Fibroblast of the aortic adventitia (primary cell): ENCODE measurements around the gene C2orf80. TPM values are rescaled to one million over a fixed set of nuclear protein-coding genes. Genes with fewer than 3 reads are reported as not detected.

ENCODE experiments used
- DNase-seq: peaks from one replicate; pipeline ENCODE4 v3.0.0-alpha.2; 2010; ENCODE audit warnings: low read depth
- H3K4me3 ChIP-seq: 2 replicates; pipeline ENCODE4 v1.5.1; 2011; ENCODE audit warnings: low read depth, mild to moderate bottlenecking, control low read depth, low read length, moderate library complexity
- total RNA-seq: library from RNA; depleted of rRNA; stranded (reverse); fragments of >200 nt; gene quantifications from 2 replicates; pipeline ENCODE4 v1.2.3, GENCODE V29; 2012; ENCODE audit warnings: low replicate concordance
- TF ChIP-seq, protein P1 (sequence below): IDR thresholded peaks from 2 replicates; pipeline ENCODE4 v1.5.1; 2011; ENCODE audit warnings: mild to moderate bottlenecking, low read length, control low read depth, inconsistent platforms; ENCODE audit not compliant: insufficient read depth

Gene C2orf80
- total RNA-seq, 1 donor = not detected

DNA sequence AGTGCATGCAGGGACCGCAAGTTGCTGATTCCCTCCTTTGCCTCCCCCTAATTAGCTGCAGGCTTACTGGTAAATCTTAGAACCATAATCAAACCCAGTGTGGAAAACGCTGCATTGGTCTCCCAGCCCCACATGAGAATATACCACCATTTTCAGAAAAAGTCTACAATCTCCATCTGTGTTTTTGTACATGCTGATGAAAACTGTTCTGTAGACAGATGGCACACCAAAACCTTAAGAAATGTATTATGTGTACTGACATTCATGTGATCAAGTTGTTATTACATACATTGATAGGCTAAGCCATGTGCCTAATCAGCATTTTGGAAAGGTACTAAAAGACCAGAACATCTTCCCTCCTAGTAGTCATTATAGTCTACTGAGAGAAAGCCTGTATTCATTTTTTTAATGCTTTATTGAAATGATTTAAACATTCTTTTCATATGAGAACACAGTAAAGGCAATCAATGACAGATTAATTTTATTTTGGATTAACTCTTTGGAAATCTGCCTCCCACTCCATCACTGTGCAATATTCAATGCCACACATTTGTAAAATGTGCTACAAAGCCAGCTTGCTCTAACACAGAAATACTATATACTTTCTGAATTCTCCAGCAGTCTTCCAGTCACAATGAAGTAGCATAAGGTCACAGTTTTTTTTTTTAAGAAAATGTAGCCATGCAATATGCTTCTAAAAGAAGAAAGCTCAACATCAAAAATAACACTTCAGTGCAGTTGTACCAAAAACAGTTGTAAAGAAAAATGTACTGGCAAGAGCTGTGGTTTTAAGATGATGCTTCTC, 24.7 kb downstream of the C2orf80 start:
- no peak for DNase-seq
- TF ChIP-seq, protein P1, sequence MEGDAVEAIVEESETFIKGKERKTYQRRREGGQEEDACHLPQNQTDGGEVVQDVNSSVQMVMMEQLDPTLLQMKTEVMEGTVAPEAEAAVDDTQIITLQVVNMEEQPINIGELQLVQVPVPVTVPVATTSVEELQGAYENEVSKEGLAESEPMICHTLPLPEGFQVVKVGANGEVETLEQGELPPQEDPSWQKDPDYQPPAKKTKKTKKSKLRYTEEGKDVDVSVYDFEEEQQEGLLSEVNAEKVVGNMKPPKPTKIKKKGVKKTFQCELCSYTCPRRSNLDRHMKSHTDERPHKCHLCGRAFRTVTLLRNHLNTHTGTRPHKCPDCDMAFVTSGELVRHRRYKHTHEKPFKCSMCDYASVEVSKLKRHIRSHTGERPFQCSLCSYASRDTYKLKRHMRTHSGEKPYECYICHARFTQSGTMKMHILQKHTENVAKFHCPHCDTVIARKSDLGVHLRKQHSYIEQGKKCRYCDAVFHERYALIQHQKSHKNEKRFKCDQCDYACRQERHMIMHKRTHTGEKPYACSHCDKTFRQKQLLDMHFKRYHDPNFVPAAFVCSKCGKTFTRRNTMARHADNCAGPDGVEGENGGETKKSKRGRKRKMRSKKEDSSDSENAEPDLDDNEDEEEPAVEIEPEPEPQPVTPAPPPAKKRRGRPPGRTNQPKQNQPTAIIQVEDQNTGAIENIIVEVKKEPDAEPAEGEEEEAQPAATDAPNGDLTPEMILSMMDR = no peak
- H3K4me3 ChIP-seq = no peak overlapping the region

DNA sequence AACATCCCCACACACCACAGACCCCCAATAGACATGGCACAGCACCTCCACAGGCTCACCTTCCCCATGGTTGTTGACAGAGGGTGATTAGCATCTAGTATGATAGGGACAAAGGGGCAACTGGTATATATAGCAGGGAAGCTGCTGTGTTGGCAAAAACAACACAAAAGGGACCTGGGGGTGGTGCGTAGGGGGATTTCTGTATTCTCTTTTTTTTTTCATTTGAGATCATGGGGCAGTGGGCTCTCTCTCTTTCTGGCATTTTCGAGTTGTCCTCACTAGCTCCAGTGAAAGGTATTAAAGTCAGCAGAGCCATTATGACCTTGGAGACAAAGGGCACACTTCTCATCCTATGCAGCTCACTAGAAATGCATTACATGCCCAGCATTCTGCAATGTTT, 26.3 kb downstream of the C2orf80 start, which contains the start of gene CRYGA:
Gene CRYGA, minus strand, starts transcription at position 101 of the 400 bp plus-strand sequence. Its CDS starts 33 bp downstream, at position 68.
- TF ChIP-seq, protein P1 = no peak
- H3K4me3 ChIP-seq = no peak within 1 kb of the TSS
- no peak for DNase-seq

DNA sequence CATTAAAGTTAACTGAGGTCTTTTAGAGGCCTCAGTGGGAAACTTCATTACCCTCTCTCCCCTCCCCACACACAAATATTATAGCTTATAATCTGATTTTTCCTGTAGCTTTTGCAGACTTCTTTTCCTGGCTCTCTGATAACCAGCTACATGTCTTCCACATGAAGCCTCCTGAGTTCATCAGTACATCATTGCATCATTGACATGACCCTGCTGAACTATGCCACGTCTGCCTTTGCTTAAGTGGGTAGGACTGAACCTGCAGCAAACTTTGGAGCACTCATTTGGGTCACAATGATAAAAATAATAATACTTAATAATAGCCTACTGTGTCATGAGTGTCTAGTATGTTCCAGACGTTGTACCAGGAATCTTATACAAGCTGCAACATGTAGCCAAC, 33.4 kb downstream of the C2orf80 start:
- no peak for DNase-seq
- no peak overlapping the region for H3K4me3 ChIP-seq
- TF ChIP-seq, protein P1 = no peak

DNA sequence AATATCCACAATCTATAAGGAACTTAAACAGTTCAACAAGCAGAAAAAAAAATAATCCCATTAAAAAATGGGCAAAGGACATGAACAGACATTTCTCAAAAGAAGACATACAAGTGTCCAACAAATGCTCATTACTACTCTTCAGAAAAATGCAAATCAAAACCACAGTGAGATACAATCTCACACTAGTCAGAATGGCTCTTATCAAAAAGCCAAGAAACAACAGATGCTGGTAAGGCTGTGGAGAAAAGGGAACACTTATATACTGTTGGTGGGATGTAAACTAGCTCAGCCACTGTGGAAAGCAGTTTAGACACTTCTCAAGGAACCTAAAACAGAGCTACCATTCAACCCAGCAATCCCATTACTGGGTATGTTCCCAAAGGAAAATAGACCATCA, 36.7 kb downstream of the C2orf80 start:
- no peak overlapping the region for H3K4me3 ChIP-seq
- DNase-seq = no peak
- TF ChIP-seq, protein P1 = no peak

DNA sequence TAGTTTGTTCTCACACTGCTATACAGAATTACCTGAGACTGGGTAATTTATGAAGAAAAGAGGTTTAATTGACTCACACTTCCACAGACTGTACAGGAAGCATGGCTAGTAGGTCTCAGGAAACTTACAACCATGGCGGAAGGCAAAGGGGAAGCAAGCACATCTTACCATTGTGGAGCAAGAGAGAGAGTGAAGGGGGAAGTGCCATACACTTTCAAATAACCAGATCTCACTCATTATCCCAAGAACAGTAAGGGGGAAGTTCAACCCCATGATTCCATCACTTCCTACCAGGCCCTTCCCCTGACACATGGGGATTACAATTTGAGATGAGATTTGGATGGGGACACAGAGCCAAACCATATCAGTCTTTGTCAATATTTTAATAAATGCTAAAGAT, 38.9 kb downstream of the C2orf80 start:
- TF ChIP-seq, protein P1 = no peak
- DNase-seq = no peak
- no peak overlapping the region for H3K4me3 ChIP-seq

DNA sequence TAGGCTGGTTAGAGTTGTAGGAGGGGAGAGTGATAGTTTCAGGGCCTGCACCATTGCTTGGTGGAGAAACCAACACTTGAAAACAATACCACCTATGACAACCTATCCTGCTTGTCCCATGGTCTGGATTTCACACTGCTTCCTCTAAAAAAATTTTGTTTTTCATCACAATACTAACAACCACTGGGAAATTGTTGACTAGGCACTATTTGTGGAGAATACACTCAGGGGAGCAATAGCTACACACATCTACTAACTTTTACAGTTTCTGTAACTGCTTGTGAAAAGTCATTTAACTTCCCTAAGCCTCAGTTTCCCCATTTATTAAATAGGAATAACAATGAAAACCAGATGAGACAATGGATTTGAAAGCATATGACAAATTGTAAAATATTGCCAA, 39.7 kb downstream of the C2orf80 start:
- TF ChIP-seq, protein P1 = no peak
- no peak for DNase-seq
- no peak overlapping the region for H3K4me3 ChIP-seq
